Lung (tissue), 12 donors: ENCODE data around the gene TDRD7. TPM values are rescaled to one million over a fixed set of nuclear protein-coding genes. Genes with fewer than 3 reads are reported as not detected.

Experiments
- ATAC-seq: fragments of 200-7000 bp; cut with Tn5 transposase; one replicate; pipeline ENCODE4 v1.9.1; 2020; ENCODE audit warnings: moderate number of reproducible peaks; ENCODE audit not compliant: insufficient read depth, low FRiP score
- DNase-seq, 3 donors: peaks; one replicate each; pipeline ENCODE4 v3.0.0-alpha.2; 2013 to 2017
- H3K27ac ChIP-seq, 2 donors: one replicate each; pipeline ENCODE4 v1.5.1; 2013; ENCODE audit warnings: mild to moderate bottlenecking in 2 of 2, moderate library complexity in 2 of 2, control low read depth in 1 of 2, inconsistent platforms in 1 of 2, low read depth in 1 of 2, low read length in 1 of 2
- H3K27me3 ChIP-seq, 3 donors: one replicate each; pipeline ENCODE4 v1.5.1; 2013; ENCODE audit warnings: low read length in 2 of 3; ENCODE audit not compliant: control insufficient read depth in 3 of 3, insufficient read depth in 3 of 3
- H3K36me3 ChIP-seq, 4 donors: one replicate each; pipeline ENCODE4 v1.5.1; 2013; ENCODE audit warnings: low read length in 4 of 4, mild to moderate bottlenecking in 1 of 4, moderate library complexity in 1 of 4; ENCODE audit not compliant: control insufficient read depth in 4 of 4, insufficient read depth in 4 of 4
- H3K4me1 ChIP-seq, 5 donors: one replicate each; pipeline ENCODE4 v1.5.1; 2013; ENCODE audit warnings: low read length in 5 of 5, mild to moderate bottlenecking in 2 of 5, moderate library complexity in 1 of 5; ENCODE audit not compliant: control insufficient read depth in 5 of 5, insufficient read depth in 5 of 5
- H3K4me3 ChIP-seq: one replicate; pipeline ENCODE4 v1.5.1; 2013; ENCODE audit warnings: mild to moderate bottlenecking, control low read depth, moderate library complexity
- H3K9ac ChIP-seq, 2 donors: one replicate each; pipeline ENCODE4 v1.5.1; 2013; ENCODE audit warnings: low read length in 2 of 2, control low read depth in 1 of 2; ENCODE audit not compliant: insufficient read depth in 1 of 2
- H3K9me3 ChIP-seq, 4 donors: one replicate each; pipeline ENCODE4 v1.5.1; 2013; ENCODE audit warnings: low read length in 3 of 4, mild to moderate bottlenecking in 1 of 4, moderate library complexity in 1 of 4; ENCODE audit not compliant: control insufficient read depth in 4 of 4, insufficient read depth in 3 of 4
- CTCF ChIP-seq: IDR thresholded peaks from 2 replicates; pipeline ENCODE4 v1.5.1; 2012; ENCODE audit warnings: mild to moderate bottlenecking; ENCODE audit errors: control extremely low read depth, extremely low read depth
- WGBS, 2 donors: extraction: QIAGEN DNeasy Blood & Tissue Kit; methylation state at CpG; one replicate each; pipeline ENCODE4 v1.1.7; 2013; 5-methylcytosine and 5-hydroxymethylcytosine counted together
- polyA plus RNA-seq, 2 donors: library from polyadenylated mRNA; stranded (reverse); fragments of 200-250 nt; gene quantifications; one replicate each; pipeline ENCODE4 v1.2.1, GENCODE V29; 2013
- total RNA-seq, 2 donors: library from RNA; depleted of rRNA in 1 of 2; stranded (reverse); fragments of >200 nt in 1 of 2; gene quantifications; one replicate each; pipeline ENCODE4 v1.2.1, GENCODE V29; 2014 to 2021
- donor health status: control.
- donor health status: control.
- donor health status: Bipolar disorder and iron deficiency.
- donor health status: healthy.
- donor health status: DM: yes; HTN: yes; CAD: no.

TDRD7 gene
- total and polyA plus RNA-seq, 4 donors, result 6.8 to 13.3 (median 11.7) TPM

GRCh38 chr9:97418880-97419279, 7.0 kb downstream of the TDRD7 start:
- H3K27me3 ChIP-seq, result no peaks in the 10 kb centered on the region
- no peak for TF ChIP-seq CTCF
- no peaks in the 10 kb centered on the region for H3K36me3 ChIP-seq
- peaks cover 0 to 3% (median 0%) of the 10 kb centered on the region in 5 donors for H3K4me1 ChIP-seq
- no peaks in the 10 kb centered on the region for H3K9me3 ChIP-seq
- DNase-seq (no peak), ATAC-seq (no peak)
- H3K4me3 ChIP-seq, result no peak overlapping the region
- H3K9ac ChIP-seq, result no peak overlapping the region
- no peak overlapping the region for H3K27ac ChIP-seq
- 90 to 92% methylated on average over 3 of the region's 3 CpGs for WGBS, 2 donors

GRCh38 chr9:97419309-97419867, 7.5 kb downstream of the TDRD7 start:
- no peak overlapping the region for H3K27ac ChIP-seq
- H3K9ac ChIP-seq, result no peak overlapping the region
- peaks cover 0 to 3% (median 0%) of the 10 kb centered on the region in 5 donors for H3K4me1 ChIP-seq
- WGBS, 2 donors, result 67 to 82% methylated on average over 2 of the region's 2 CpGs
- DNase-seq (no peak), ATAC-seq (no peak)
- H3K36me3 ChIP-seq, result no peaks in the 10 kb centered on the region
- TF ChIP-seq CTCF, result no peak
- H3K9me3 ChIP-seq, result no peaks in the 10 kb centered on the region
- H3K27me3 ChIP-seq, result no peaks in the 10 kb centered on the region
- H3K4me3 ChIP-seq, result no peak overlapping the region

GRCh38 chr9:97425336-97425972, 13.6 kb downstream of the TDRD7 start:
- no peak for TF ChIP-seq CTCF
- H3K9me3 ChIP-seq, result peaks cover 0 to 2% (median 0%) of the 10 kb centered on the region in 4 donors
- DNase-seq (no peak), ATAC-seq (no peak)
- peaks cover 0 to 2% (median 0%) of the 10 kb centered on the region in 5 donors for H3K4me1 ChIP-seq
- 80 to 86% methylated on average over 4 of the region's 4 CpGs for WGBS, 2 donors
- H3K9ac ChIP-seq, result no peak overlapping the region
- H3K27ac ChIP-seq, result no peak overlapping the region
- no peak overlapping the region for H3K4me3 ChIP-seq
- H3K36me3 ChIP-seq, result peaks cover 0 to 8% (median 4%) of the 10 kb centered on the region in 4 donors
- no peaks in the 10 kb centered on the region for H3K27me3 ChIP-seq
